Muscle of back (tissue), 11 donors: ENCODE data around the gene HBD. TPM values are rescaled to one million over a fixed set of nuclear protein-coding genes. Genes with fewer than 3 reads are reported as not detected.

ENCODE experiments used
- DNase-seq, 3 donors: peaks; one replicate each; pipeline versions ENCODE4 v3.0.0 to v3.0.0-alpha.2; 2013
- polyA plus RNA-seq, 10 donors: library from polyadenylated mRNA; unstranded; fragments of 120-200 nt; gene quantifications; one replicate each; pipeline ENCODE4 v1.2.1, GENCODE V29; 2013; ENCODE audit not compliant: insufficient read length in 10 of 10

Gene HBD
- polyA plus RNA-seq, 10 donors: 0.25 to 1.9 (median 0.86) TPM; not detected in 3

DNA sequence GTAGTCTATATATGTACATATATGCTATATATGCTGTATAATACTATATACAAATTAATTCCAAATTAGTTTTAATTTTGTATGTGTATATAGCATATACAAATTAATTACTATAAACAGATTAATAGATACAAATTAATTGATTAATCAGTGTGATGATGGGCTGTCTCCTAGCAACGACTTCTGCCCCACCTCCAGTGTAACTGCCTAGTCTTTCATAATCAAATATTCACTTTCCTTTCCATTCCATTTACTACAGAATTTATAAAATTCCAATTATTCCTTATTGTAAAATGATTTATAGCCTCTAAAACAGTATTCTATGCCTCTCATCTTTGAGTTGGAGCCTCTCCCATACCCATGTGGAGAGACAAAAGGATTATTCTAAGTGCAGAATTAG, 976 bp downstream of the HBD start:
- DNase-seq: no peak

DNA sequence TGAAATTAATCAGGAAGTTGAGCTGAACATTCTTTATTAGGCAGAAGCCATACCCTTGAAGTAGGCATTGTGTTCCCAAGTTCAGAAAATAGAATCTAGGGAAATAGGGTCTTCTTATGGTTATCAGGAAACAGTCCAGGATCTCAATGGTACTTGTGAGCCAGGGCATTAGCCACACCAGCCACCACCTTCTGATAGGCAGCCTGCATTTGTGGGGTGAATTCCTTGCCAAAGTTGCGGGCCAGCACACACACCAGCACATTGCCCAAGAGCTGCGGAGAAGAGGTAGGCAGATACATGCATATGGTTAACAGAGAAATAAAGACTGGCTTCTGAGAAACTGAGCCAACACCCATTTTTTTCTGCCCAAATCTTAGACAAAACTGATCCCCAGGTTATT, 1.5 kb downstream of the HBD start:
- no peak for DNase-seq

- no peak for DNase-seq
These were observed 2.1 kb downstream of the HBD start for GRCh38 chr11:5232176-5232575.

DNA sequence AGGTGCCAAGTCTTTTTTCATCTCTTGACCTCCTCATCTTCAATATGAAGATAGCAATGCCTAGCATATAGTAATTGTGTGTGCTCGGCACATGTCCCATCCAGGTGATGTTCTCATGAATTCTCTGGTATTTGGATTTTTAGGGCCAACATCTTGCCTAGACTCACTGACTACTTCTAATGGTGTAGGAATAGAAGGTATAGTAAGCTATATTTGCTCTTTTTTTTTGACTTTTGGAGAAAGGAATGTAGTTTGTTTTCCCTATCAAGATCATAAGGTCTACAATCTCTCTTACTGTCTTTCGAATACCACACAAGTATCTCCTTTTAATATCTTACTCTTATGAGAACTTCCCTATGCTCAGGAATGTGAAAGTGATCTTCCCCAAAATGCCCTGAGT, 3.2 kb downstream of the HBD start:
- no peak for DNase-seq

DNA sequence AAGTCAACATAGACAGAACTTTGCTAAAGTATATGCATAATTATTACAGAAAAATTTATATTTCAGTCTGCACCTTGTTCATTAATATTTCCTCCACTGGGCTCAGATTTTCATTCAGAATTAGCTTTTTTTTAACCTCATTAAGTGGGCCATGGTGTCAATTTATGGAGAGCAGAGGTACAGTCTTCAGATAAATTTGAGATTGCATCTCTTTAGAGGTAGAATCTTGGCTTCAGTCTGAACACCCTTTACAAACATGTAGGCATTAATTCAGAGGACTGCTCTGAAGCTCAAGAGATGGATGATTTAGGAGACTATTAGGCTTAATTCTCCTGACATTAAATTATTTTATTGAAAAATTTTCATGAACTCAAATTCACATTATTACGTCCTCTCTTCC, 4.0 kb downstream of the HBD start:
- no peak for DNase-seq

- no peak for DNase-seq
These were observed 4.5 kb downstream of the HBD start for GRCh38 chr11:5229796-5230195.

GRCh38 chr11:5229356-5229755, 4.9 kb downstream of the HBD start:
- DNase-seq: no peak

GRCh38 chr11:5228124-5228523, 6.2 kb downstream of the HBD start:
- no peak for DNase-seq

DNA sequence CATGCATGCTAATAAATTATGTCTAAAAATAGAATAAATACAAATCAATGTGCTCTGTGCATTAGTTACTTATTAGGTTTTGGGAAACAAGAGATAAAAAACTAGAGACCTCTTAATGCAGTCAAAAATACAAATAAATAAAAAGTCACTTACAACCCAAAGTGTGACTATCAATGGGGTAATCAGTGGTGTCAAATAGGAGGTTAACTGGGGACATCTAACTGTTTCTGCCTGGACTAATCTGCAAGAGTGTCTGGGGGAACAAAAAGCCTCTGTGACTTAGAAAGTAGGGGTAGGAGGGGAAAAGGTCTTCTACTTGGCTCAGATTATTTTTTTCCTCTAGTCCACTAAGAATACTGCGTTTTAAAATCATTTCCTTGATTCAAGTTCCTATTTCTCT, 6.6 kb downstream of the HBD start:
- DNase-seq: no peak

- DNase-seq: no peak
These were observed 7.5 kb downstream of the HBD start, which contains the start of gene HBB for GRCh38 chr11:5226732-5227310. Gene HBB (minus strand): TSS chr11:5227071. CDS start chr11:5227021, 50 bp downstream.

DNA sequence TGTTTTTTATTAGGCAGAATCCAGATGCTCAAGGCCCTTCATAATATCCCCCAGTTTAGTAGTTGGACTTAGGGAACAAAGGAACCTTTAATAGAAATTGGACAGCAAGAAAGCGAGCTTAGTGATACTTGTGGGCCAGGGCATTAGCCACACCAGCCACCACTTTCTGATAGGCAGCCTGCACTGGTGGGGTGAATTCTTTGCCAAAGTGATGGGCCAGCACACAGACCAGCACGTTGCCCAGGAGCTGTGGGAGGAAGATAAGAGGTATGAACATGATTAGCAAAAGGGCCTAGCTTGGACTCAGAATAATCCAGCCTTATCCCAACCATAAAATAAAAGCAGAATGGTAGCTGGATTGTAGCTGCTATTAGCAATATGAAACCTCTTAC, 8.8 kb downstream of the HBD start:
- DNase-seq: no peak

DNA sequence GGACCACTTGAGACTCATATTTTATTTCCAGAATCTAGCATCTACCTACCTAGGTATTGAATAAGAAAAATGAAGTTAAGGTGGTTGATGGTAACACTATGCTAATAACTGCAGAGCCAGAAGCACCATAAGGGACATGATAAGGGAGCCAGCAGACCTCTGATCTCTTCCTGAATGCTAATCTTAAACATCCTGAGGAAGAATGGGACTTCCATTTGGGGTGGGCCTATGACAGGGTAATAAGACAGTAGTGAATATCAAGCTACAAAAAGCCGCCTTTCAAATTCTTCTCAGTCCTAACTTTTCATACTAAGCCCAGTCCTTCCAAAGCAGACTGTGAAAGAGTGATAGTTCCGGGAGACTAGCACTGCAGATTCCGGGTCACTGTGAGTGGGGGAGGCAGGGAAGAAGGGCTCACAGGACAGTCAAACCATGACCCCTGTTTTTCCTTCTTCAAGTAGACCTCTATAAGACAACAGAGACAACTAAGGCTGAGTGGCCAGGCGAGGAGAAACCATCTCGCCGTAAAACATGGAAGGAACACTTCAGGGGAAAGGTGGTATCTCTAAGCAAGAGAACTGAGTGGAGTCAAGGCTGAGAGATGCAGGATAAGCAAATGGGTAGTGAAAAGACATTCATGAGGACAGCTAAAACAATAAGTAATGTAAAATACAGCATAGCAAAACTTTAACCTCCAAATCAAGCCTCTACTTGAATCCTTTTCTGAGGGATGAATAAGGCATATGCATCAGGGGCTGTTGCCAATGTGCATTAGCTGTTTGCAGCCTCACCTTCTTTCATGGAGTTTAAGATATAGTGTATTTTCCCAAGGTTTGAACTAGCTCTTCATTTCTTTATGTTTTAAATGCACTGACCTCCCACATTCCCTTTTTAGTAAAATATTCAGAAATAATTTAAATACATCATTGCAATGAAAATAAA, 9.5 kb downstream of the HBD start:
- DNase-seq: no peak

DNA sequence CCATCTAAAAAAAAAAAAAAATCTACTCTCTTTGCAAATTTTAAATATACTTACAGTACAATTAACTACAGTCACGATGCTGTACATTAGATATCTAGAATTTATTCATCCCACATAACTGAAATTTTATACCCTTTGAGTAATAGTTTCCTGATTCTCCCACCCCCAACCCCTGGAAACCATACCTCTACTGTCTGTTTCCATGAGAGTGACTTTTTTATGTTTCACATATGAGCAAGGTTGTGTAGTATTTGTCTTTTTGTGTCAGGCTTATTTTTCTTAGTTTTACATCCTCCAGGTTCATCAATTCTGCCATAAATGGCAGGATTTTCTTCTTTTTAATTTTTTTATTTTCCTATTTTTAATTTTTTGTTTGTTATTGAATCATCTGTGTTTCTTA, 10.6 kb downstream of the HBD start:
- DNase-seq: no peak

DNA sequence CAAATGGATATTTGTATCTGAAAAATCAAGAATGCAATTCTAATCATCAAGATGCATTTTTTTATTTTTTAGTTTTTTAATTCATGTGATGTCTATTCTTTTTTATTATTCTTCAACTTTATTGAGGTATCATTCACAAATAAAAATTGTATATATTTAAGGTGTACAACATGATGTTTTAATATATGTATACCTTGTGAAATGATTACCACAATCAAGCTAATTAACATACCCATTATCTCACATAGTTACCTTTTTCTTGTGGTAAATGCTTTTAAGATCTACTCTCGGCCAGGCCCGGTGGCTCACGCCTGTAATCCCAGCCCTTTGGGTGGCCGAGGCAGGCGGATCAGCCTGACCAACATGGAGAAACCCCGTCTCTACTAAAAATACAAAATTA, 11.1 kb downstream of the HBD start:
- no peak for DNase-seq

DNA sequence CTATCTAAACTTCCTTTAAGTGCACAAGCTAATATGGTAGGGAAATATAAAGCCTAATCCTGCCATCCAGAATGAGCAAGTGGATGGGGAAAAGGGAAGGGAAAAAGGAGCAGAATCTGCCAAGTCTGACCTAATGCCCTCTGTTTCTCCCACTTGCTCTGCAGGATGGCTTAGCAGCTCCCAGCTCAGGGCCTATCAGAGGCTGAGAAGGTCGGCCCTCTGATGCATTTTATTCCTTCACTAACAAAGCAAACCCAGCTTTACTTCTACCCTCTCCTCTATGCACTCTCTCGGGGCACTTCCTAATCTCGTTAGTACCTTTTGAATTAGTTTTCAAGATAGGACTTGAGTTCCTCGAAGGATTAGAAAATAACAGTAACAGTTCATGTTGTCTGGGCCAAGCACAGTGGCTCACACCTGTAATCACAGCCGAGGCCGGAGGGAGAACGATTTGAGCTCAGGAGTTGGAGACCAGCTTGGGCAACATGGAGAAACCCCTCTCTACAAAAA, 23.9 kb downstream of the HBD start:
- no peak for DNase-seq

- peak; percentile 8 to 43 (median 24) for DNase-seq
These were observed 29.5 kb downstream of the HBD start for GRCh38 chr11:5204787-5205186.

- no peak for DNase-seq
These were observed 30.9 kb downstream of the HBD start for GRCh38 chr11:5203366-5203765.

GRCh38 chr11:5200582-5200981, 33.7 kb downstream of the HBD start, which contains the start of gene OR51V1:
Gene OR51V1 (minus strand): TSS chr11:5200682. CDS start chr11:5200682, 0 bp downstream.
- DNase-seq: no peak

DNA sequence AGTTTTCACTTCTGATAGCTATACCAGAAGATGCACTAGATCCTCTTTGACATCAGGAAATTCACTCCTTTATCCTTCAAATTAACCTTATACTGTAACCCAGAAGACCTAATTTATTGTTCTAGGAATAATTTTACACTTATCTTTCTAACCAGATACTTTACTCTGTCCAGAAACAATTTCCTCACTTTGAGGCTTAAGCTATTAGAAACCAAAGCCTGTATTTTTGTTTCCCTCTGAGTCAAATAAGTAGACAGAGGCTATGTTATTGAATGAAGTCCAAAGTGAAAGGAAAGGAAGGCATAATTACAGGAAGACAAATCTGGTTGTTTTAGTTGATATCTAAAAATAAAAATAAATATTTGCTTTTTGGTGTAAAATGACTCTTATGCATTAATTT, 36.0 kb downstream of the HBD start:
- no peak for DNase-seq

GRCh38 chr11:5197536-5197935, 36.7 kb downstream of the HBD start:
- DNase-seq: no peak

DNA sequence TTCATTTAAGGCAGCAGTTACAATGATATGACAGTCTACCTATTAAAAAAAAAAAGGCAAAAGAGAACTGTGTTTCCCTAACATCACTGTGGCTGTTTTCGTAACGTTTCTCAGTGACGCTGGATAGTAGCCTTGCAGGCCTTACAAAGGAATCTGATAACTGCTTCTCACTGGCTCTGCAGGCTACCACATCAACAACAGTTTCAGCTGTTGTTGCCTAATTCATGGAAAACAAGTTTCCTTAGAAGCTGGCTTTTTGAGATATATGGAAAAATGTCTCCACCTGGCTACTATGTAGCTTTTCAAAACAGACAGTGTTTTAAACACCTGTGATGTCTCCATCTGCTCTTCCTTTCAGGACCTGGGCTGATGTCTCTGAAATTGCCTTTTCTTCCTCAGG, 37.6 kb downstream of the HBD start:
- no peak for DNase-seq

DNA sequence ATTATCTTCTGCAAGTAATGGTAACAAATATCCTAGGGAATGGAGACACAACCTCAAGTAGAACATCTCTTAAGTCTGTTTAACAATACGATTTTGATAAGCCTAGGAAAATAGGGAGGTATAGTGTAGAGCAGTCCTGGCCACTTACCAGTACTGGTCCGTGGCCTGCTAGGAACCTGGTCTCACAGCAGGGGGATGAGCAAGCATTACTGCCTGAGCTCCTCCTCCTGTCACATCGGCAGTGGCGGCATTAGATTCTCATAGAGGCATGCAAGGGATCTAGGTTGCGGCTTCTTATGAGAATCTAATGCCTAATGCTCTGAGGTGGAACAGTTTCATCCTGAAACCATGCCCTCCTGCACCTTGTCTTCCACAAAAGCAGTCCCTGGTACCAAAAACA, 38.2 kb downstream of the HBD start:
- no peak for DNase-seq

DNA sequence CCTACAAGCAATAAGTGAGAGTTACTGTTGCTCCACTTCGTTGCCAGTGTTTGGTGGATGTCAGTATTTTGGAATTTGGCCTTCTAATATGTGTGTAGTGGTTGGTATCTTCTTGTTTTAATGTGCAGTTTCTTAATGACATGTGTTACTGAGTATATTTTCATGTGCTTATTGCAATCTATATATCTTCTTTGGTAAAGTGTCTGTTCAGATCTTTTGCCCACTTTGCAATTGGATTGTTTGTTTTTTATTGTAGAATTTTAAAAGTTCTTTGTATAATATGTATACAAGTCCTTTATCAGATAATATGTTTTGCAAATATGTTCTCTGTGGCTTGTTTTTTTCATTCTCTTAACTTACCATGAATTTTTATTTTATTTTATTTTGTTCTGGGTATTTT, 41.5 kb downstream of the HBD start:
- no peak for DNase-seq
